HG02884 (cell line): ENCODE measurements around the gene TRMO.

Experiments
- ATAC-seq: cut with Tn5 transposase; IDR thresholded peaks from one replicate; pipeline ENCODE4 v1.9.1; 2021; ENCODE audit warnings: mild to moderate bottlenecking, moderate library complexity; ENCODE audit not compliant: unreplicated experiment

Gene TRMO

DNA sequence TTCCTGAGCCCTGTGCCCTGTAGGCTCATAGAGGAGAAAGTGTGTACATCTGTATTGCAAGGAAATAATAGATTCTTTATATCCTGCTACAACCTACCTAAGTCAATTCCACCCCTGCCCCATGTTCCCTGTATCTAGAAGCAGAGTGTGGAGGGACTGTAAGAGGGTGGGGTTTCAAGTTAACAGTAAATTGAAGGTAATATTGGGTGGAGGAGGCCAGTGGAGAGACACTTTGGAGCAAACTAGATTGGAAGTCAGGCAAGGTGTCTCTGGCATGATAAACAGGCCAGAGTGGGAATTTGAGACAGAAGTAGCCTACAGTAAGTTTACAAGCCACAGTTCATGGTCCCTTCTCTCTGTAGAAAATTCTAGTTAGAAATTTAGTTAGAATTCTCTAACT lies 17.9 kb upstream of the TRMO start:
- ATAC-seq = no peak

DNA sequence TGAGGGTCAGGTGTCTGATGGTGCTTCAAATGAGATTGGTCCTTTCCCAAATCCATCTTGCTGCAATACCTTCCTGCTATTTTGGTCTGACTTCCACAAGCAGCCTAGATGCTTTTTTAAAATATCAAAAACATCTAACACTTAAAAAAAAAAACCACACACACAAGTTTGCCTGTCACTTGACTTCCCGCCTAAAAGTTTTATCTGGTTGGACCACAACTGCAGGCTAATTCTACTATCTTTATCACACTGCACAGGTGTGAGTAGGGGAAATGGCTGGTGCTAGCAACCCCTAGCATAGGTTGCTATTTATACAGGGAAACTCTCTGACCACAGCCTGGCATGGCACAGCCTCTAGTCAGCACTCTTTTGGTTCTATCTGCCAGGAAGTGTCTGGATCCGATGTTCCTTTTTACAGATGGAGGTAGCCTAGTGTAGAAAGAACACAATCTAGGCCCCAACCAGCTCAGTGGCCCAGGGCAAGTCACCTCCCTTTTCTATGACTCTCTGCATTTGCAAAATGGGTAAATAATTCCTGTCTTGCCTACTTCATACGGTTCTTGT lies 15.9 kb upstream of the TRMO start, which contains the start of gene HEMGN:
Gene HEMGN, minus strand, starts transcription at position 92 of the 564 bp plus-strand sequence. Its CDS starts 36 bp downstream, at position 56.
- peak; percentile 60 for ATAC-seq

DNA sequence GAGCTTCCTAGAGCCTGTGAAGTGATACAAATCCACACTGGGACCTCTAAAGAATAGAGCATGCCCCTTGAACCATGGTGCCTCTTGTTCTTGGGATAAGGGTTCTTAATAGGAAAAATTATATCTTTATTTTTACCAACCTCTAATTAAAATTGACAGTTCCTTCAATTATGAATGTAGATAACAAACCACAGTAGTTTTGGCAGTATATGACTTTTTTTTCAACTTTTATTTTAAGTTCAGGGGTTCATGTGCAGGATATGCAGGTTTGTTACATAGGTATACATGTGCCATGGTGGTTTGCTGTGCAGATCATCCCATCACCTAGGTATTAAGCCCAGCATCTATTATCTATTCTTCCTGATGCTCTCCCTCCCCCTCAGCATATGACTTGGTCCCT lies 14.7 kb upstream of the TRMO start:
- ATAC-seq = no peak

DNA sequence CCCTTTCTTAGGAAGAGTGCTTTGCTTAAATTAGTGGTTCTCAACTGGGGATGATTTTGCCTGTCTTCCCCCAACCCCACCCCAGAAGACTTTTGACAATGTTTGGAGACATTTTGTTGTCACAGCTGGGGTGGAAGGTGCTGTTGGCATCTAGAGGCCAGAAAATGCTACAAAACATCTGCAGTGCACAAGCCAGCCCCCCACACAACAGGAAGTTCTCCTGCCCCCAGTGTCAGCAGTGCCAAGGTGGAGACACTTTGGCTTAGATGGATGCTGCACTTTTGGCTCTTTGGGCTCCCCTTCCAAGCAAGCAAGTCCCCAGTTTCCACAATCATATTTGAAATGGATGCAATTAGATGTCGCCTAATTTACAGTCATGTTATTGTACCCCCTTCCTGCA lies 13.0 kb upstream of the TRMO start:
- ATAC-seq = no peak

DNA sequence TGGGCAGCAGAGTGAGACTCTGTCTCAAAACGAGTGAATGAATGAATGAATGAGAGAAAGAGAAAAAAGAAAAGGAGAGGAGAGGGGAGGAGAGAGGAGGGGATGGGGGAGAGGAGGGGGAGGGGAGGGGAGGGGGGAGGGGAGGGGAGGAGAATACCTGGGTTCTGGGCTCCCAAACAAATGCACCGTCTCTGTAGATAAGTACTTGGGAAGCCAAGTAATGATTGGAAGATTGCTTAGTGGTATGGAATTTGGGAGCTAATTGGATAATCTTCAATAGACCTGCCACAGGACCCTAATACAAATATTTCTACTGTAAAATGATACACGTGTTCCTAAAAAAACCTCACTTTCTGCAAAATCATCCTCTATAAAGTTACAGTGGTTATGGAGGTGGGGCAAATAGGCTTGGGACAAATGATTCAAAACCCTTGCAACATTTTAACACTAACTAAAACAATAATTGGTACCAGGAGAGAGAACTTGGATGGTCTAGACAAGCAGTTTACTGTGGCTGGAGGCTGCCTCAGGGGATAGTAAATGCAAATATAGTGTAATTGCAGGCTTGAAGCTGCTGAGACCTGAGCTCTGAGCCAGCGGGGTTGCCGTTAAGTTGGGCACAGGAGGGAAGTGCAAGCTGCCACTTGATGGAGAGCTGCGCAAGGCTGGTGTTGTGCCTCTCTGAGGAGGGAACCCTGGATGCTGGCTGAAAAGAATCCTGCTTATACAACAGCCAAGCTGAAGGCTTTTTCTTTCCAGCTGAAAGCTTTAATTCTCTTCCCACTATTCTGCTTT lies 12.2 kb upstream of the TRMO start:
- ATAC-seq = no peak

DNA sequence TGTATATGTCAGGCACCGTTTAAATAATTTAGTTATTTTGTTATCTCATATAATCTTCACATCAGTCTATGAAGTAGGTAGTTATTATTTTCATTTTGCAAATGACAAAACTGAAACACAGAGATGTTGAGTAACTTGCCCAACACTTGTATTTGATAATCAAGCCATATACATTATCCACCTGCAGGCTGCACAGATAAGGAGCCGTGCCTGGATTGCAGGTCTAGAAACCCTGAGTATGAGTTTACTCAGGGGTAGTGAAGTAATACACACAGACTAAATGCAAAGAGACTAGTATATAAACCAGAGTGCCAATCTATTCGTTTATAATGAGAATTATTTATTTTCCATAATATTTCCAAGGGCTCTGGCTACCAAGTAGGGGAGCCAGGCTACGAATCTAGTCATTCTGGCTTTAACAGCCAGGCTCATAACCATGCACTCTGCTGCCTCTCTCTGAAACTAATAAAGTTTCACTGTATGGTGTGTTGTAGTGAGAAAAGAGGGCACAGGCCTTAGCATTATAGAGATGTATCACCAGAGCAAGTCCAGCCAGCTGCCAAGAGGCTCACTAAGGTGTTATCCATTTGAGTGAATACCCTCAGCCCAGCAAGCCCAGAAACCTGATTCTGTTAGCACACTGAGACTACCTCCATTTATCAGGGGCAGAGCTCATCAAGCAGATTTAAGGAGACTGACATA lies 11.1 kb upstream of the TRMO start:
- no peak for ATAC-seq

DNA sequence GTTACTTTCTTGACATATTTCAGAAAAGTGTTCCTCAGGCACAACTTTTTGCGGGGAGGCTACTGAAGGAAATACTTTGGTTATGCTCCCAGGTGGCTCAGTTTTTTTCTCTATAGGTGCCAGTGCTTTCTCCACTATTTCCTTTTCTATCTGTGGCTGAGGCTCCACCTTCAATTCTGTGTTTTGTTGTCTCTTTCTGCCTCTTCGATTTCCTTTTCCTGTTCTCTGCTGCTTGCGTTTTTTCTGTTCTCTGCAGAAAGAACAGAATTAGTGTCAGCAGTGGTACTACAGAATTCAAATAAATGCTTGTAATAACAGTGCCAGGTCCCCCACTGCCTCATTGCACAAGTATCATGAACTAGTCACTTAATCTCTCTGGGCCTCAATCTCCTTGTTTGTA lies 8.7 kb upstream of the TRMO start:
- ATAC-seq = no peak

DNA sequence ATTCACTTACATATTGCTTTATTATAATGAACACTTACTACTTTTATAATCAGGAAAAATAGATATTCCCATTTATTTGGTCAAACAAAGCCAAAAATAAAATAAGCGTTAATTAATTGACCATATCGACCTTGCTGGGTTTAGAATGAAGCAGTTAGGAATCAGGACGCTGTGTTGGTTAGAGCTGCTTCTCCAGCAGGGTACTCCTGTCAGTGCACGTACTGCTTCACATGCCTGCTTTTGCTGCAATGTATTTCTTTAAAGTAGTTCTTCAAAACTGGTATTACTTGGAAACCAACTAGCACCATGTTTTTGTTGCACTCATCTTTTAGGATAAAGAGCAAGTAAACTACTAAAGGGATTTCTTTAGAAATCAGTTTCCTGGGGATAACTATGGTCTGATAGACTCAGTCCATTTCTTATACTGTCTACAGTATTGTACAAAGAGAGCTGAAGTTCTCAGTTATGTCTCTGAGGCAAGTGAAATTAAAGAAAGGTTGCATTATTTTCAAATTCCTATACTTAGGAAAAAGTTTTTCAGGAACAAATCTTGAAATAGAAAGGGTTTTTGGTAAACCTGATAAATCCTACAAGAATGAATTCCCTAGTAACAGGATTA lies 6.8 kb upstream of the TRMO start:
- ATAC-seq = no peak

DNA sequence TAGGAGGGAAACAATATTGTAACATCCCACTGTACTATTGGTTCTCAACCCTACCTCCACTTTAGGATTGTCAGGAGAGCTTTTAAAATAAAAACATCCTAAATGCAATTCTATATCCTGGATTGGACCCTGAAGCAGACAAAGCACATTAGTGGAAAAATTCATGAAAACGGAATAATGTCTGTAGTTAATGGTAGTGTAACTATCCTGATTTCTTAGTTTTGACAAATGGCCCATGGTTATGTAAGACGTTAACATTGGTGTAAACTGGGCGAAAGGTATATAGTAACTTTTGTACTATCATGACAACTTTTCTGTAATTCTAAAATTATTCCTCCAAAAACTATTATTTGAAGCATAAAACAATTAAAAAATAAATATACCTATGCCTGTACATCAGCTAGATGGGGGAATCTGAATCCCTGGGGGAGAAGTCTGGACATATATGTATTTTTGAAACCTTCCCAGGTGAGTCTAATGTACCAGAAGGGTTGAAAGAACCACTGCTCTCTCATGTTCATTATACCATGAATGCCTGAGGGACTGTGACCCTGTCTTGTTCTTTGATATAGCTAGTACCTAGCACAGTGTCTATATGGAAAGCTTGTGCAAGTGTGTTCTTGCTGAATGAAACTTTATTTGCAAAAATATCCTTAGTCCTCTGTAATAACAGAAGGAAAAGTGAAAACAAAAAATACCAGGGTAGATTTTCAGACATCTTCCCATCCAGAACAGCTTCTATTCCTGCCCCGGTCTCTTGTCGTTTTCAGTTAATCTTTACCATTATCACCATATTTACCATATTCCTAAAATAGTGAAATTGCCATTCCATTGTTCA lies 3.4 kb upstream of the TRMO start:
- ATAC-seq = no peak

DNA sequence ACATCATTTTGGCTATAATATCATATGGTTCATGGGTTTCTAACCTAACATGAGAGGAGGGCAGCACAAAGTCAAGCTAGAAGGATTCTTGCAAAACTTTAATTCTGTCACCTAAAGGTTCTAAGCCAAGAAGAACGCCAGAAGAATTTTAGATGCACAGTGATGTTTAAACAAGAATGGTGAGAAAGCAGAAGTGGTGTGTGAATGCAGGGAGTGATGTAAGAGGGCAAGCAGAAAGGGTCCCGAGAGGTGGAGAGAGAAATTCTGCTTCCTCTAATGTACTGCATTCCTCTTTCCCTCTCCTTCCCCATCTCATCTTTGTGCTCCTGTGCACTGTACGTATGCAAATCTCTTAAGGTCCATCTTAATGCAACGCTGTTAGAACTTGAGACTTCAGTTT lies 2.1 kb upstream of the TRMO start:
- no peak for ATAC-seq

DNA sequence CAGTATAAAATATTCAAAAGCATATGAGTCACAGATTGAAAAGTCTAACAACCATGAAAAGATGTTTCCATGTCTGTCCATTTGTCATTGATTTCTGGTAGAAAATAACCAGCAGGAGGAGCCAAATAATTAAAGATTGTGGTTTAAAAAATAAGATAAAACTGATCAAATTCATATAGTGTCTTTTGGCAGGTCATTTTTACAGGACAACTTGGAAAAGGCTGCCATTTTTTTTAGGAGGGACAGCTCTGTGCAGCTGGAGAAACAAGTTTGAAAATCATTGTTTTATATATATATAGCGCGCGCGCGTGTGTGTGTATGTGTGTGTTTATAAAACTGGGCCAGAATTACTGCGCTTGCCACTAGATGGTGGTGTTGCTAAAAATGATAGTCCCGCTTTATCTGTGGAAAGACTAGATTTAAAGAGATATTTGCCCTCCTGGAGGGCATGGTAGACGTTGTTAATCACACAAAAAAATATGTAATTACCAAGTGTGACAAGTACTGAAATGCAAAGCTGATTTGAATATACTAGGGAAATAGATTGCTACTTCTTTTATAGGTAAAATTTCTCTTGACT lies 1.3 kb upstream of the TRMO start:
- ATAC-seq = no peak

DNA sequence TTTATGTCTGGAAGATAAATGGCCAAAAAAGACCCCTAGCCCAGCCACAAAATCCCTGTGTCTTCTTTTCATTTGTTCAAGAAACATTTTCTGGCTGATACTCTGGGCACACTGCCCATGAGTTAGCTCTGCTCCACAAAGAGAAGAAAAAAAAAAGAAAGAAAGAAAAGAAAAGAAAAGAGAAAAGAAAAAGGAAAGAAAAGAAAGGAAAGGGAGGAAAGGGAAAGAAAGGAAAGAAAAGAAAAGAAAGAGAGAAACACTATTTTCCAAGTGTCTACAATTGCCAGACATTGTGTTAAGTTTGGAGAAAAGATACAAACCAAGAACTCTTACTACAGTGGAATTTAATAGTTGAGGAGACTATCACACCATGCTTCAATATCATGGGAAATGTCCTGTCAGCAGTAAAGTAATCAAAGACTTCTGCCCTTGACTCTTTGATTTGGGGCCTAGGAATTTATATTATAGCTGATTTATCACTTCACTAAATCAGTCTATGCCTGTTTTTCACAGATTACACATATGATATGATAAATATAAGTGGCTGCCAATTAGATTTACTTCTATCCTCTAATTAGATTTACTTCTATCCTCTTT lies 3.0 kb downstream of the TRMO start:
- ATAC-seq = no peak

DNA sequence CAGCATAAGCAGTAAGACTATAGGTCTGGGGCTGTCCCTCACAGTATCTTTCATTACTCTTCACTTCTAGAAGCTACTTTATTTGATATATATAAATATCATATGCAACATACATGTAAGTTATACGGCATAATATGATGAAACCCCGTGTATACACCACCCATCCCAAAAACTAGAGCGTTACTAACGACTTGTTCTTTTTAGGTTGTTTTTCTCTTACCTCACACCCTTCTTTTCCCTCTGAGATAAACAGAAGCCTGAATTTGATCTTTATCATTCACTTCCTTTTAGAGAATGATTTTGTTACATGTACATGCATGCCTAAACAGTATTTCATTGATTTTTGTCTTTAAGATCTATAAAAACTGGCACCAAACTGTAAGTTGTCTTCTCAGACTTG lies 3.7 kb downstream of the TRMO start:
- ATAC-seq = no peak

DNA sequence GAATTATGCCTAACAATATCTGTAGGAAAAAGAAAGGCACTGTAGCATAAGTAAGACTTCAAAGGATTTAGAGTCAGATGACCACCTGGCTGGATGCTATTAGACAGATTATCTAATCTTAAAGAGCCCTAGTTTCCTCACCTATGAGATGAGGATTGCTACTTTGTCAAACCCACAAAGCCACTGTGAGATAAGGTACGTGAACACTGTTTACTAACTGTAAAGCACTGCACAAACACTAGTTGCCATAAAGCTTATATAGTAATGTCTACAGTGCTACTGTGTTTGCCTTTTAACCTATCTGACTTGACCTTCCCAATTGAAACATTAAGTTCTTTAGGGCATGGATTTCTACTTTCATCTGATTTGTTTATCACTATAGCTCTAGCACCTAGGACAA lies 10.3 kb downstream of the TRMO start:
- ATAC-seq = no peak

DNA sequence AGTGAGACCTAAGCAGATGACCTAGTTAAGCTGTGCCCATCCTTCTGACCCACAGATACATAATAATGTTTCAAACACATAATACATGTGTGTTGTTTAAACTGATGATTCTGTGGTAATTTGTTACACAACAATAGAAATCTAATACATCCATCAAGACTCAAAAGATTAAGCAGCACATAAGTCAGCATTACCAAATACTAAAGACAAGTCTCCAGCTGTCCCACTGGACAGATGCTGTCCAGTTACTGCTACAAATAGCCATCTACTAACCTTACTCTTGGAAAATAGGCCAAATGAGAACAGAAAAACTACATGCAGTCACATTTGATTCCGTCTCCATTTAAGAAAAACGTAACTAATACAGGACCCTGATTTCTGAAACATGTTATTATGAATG lies 10.8 kb downstream of the TRMO start:
- no peak for ATAC-seq

DNA sequence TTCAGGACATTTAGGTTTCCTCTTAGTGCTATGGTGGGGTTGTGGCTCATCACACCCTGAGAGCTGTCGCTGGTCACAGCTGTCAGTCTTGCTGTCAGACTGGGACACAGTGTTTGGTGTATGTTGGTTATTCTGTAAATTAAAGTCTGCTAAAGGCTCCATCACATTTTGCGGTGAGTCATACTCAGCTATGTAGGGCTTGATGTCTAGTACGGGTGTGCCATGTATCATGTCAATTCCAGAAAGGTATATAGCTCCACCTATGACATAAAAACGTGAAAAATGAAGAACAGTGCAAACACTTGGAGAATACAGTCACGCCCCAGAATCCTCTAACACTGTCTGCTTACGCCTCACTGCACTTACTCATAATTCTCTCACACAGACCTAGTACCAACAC lies 11.9 kb downstream of the TRMO start:
- ATAC-seq = no peak

DNA sequence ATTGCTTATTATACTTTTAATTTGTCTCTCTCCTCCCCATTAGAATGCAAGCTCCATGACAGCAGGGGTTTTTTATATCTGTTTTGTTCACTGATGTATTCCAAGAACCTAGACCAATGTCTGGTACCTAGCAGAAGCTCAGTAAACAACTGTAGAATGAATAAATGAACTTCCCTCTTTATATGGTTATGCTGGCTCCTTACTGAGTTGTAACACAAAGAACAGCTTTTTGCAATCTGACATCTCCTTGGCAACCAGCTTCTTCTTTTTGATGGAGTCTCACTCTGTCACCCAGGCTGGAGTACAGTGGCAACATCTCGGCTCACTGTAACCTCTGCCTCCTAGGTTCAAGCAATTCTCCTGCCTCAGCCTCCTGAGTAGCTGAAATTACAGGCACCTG lies 13.6 kb downstream of the TRMO start:
- no peak for ATAC-seq

DNA sequence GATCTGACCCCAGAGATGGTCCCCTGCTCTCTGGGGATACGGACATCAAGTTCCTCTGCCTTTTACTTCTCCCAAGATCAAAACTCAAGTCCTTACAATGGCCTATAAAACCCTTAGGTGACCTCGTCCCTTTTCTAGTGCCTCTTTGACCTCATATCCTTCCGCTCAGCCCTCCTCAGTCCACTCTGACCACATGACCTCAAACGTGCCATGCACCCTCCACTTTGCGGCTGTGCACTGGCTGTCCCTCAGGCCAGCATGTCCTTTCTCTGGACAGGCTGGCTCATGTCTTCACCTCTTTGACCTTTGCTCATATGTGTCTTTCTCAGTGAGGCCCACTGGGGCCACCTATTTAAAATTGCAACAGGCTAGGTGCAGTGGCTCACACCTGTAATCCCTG lies 14.7 kb downstream of the TRMO start:
- no peak for ATAC-seq

DNA sequence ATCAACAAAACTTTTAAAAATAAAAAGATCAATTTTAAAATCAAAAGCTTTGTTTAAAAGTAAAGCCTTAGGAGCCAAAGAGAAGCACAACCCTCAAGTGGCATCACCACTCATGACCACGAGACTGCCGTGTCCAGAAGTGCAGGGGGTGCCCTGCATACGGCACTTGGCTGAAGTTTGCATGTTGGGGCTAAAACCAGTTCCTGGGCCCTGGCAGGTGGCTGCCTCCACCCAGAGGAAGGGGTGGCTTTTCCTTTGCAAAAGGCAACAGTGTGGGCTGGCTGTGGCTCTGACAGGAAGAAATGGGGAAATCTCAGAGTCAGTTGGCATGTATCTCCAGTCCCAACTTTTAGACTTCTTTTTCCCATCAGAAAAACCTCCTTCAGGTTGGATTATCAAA lies 15.3 kb downstream of the TRMO start:
- ATAC-seq = no peak

DNA sequence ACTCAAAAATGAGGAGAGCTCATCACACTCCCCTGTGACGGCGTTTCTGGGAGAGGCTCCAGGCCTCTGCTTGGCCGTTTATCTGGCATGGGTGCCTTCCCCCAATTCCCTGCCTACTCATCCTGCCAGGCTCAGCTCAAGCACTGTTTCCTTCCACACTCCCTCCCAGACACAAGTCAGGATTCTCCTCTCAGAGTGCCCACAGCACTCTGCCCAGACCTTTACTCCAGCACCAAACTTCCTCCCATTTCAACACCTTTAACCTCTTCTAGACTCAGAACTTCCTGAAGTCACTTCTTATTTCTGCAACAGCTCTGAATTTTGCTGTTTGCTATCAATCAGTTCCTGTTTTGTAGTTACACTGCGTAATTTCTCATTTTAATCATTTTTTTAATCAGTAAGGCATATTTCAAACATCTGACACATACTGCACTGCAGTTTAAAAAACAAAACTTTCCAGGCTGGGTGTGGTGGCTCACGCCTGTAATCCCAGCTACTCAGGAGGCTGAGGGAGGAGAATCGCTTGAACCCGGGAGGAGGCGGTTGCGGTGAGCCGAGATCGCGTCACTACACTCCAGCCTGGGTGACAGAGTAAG lies 16.0 kb downstream of the TRMO start:
- no peak for ATAC-seq
